ENCODE data around the gene RAB6A. TPM values are rescaled to one million over a fixed set of nuclear protein-coding genes. Genes with fewer than 3 reads are reported as not detected.
"Not testable (repeated sequence)": the region's sequence is repeated elsewhere in the genome, so short reads cannot be mapped to it uniquely, and the experiment has no call there.

Gene RAB6A
- total RNA-seq, 6 experiments from 2014 or later: 91.7 to 130 (median 109) TPM

- no peak overlapping the region for H3K27ac Mint-ChIP-seq
- TF ChIP-seq, protein P1, sequence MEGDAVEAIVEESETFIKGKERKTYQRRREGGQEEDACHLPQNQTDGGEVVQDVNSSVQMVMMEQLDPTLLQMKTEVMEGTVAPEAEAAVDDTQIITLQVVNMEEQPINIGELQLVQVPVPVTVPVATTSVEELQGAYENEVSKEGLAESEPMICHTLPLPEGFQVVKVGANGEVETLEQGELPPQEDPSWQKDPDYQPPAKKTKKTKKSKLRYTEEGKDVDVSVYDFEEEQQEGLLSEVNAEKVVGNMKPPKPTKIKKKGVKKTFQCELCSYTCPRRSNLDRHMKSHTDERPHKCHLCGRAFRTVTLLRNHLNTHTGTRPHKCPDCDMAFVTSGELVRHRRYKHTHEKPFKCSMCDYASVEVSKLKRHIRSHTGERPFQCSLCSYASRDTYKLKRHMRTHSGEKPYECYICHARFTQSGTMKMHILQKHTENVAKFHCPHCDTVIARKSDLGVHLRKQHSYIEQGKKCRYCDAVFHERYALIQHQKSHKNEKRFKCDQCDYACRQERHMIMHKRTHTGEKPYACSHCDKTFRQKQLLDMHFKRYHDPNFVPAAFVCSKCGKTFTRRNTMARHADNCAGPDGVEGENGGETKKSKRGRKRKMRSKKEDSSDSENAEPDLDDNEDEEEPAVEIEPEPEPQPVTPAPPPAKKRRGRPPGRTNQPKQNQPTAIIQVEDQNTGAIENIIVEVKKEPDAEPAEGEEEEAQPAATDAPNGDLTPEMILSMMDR (IDR thresholded peaks at IDR 0.05): no peak
- no peak overlapping the region for H3K4me3 Mint-ChIP-seq
- DNase-seq: no peak
- H3K9me3 Mint-ChIP-seq: no peaks in the 10 kb centered on the region
- H3K36me3 Mint-ChIP-seq (ENCODE audit: low read depth): no peaks in the 10 kb centered on the region
- H3K27me3 Mint-ChIP-seq (ENCODE audit: insufficient read depth): peaks cover 4% of the 10 kb centered on the region
- H3K4me1 Mint-ChIP-seq (ENCODE audit: low read depth): peaks cover 12% of the 10 kb centered on the region
These were observed 22.7 kb upstream of the RAB6A start for GRCh38 chr11:73783483-73784020.

GRCh38 chr11:73781303-73781702, 20.4 kb upstream of the RAB6A start:
- Mint-ChIP-seq H3K4me3 (no peak overlapping the region), H3K9me3 (no peaks in the 10 kb centered on the region), H3K4me1 (ENCODE audit: low read depth) (peaks cover 9% of the 10 kb centered on the region), H3K27ac (no peak overlapping the region), H3K27me3 (ENCODE audit: insufficient read depth) (peaks cover 4% of the 10 kb centered on the region), H3K36me3 (ENCODE audit: low read depth) (no peaks in the 10 kb centered on the region)
- no peak for DNase-seq
- TF ChIP-seq, protein P1 (IDR thresholded peaks at IDR 0.05): no peak

DNA sequence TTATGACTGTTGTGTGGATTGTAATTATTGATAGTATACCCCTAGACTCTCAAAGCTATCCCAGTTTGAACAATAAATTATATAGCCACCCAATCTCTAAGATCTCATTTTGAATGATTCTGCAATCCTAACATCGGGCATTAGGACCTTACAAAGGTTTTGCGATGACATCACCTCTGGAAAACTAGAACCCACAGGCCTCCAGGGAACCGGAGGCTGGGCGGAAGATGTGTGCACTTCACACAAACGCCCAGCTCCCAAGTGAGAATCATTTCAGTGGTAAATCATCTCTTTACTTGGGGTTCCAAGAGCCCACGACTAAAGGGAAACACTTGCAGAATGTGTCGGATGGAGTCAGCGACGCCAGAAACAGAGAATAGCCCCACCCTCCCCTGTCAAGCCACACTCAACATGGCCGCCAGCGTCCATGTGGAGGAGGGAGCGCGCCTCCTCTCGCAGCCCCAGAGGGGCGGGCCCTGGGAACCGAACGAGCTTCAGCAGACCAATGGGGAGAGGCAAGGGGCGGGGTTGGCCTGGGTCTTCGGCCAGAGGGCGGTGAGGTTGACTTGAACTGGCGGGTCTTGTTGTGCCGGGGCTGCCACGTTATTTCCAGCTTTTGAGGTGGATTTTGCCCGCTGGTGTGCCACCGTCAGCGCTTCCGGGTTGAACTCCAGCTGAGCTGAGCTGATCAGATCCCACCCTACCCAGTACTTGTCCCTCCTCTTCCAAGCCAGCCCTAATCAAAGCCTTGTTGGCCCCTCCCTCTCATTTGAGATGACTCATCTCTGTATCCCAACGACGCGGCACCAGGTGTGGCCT, 18.4 kb upstream of the RAB6A start:
- H3K27ac Mint-ChIP-seq: peak overlapping the region; percentile 100
- peaks cover 4% of the 10 kb centered on the region for H3K27me3 Mint-ChIP-seq (ENCODE audit: insufficient read depth)
- TF ChIP-seq, protein P1 (IDR thresholded peaks at IDR 0.05): no peak
- H3K9me3 Mint-ChIP-seq: no peaks in the 10 kb centered on the region
- H3K4me1 Mint-ChIP-seq (ENCODE audit: low read depth): peaks cover 9% of the 10 kb centered on the region
- H3K4me3 Mint-ChIP-seq: peak overlapping the region; percentile 99
- peak; percentile 99 for DNase-seq
- H3K36me3 Mint-ChIP-seq (ENCODE audit: low read depth): no peaks in the 10 kb centered on the region

DNA sequence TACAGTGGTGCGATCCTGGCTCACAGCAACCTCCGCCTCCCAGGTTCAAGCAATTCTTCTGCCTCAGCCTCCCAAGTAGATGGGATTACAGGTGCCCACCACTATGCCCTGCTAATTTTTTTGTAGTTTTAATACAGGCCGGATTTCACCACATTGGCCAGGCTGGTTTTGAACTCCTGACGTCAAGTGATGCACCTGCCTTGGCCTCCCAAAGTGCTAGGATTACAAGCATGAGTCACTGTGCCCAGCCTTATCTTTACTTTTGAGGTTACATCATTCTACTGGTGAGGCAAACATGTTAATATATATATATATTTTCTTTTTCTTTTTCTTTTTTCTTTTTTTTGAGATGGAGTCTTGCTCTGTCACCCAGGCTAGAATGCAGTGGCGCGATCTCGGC, 9.9 kb upstream of the RAB6A start:
- DNase-seq; H3K4me1 Mint-ChIP-seq (ENCODE audit: low read depth); H3K27ac Mint-ChIP-seq; H3K36me3 Mint-ChIP-seq (ENCODE audit: low read depth); H3K4me3 Mint-ChIP-seq; H3K9me3 Mint-ChIP-seq: not testable (repeated sequence)
- peaks cover 12% of the 10 kb centered on the region for H3K27me3 Mint-ChIP-seq (ENCODE audit: insufficient read depth)

- H3K4me1 Mint-ChIP-seq (ENCODE audit: low read depth): no peaks in the 10 kb centered on the region
- H3K9me3 Mint-ChIP-seq: no peaks in the 10 kb centered on the region
- no peak overlapping the region for H3K4me3 Mint-ChIP-seq
- no peak overlapping the region for H3K27ac Mint-ChIP-seq
- no peak for DNase-seq
- no peaks in the 10 kb centered on the region for H3K36me3 Mint-ChIP-seq (ENCODE audit: low read depth)
- TF ChIP-seq, protein P1 (IDR thresholded peaks at IDR 0.05): no peak
- H3K27me3 Mint-ChIP-seq (ENCODE audit: insufficient read depth): peaks cover 10% of the 10 kb centered on the region; the same call in 1 of the 2 replicates
These were observed 5.9 kb upstream of the RAB6A start for GRCh38 chr11:73766763-73767162.

DNA sequence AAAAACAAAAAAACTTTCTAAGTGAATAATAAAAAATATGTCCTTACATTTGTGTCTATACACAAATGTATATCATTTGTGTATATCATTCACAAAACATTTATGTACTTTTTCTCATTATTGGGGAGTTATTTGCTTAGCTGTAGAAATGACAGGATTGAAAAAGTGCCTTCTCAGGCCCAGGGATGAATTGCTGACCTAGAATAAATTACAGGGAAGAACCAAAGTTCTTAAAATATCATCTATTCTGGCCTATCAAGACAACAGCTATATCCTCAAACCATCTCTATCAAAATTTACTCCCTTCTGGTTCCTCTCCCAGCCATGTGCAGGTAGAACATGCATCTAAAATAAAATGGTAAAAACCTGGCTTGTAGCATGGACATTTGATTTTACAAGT, 1.9 kb upstream of the RAB6A start:
- peaks cover 7% of the 10 kb centered on the region for H3K36me3 Mint-ChIP-seq (ENCODE audit: low read depth)
- H3K4me1 Mint-ChIP-seq (ENCODE audit: low read depth): peaks cover 18% of the 10 kb centered on the region
- H3K9me3 Mint-ChIP-seq: no peaks in the 10 kb centered on the region
- H3K27ac Mint-ChIP-seq: no peak overlapping the region
- no peak for DNase-seq
- peaks cover 8% of the 10 kb centered on the region; the same call in 1 of the 2 replicates for H3K27me3 Mint-ChIP-seq (ENCODE audit: insufficient read depth)
- TF ChIP-seq, protein P1 (IDR thresholded peaks at IDR 0.05): no peak
- no peak overlapping the region for H3K4me3 Mint-ChIP-seq

All from HFFc6 (cell line).